Progenitor cell of endocrine pancreas (in vitro differentiated cells): ENCODE measurements around the gene CERS1. TPM values are rescaled to one million over a fixed set of nuclear protein-coding genes. Genes with fewer than 3 reads are reported as not detected.
A peak's percentile ranks its signal among the peaks of the same experiment; 100 is the strongest.

ENCODE experiments used
- DNase-seq: peaks from one replicate; pipeline ENCODE4 v3.0.0; 2021; ENCODE audit warnings: low spot score; ENCODE audit not compliant: unreplicated experiment
- H3K27ac Mint-ChIP-seq: 2 replicates; pipeline ENCODE4 v1.8.0; 2021; ENCODE audit warnings: mild to moderate bottlenecking, moderate library complexity, mixed read lengths
- H3K27me3 Mint-ChIP-seq: 2 replicates; pipeline ENCODE4 v1.8.0; 2021; ENCODE audit warnings: mixed read lengths
- H3K36me3 Mint-ChIP-seq: 2 replicates; pipeline ENCODE4 v1.8.0; 2022; ENCODE audit warnings: mixed read lengths; ENCODE audit not compliant: insufficient read depth
- H3K4me1 Mint-ChIP-seq: 2 replicates; pipeline ENCODE4 v1.8.0; 2021; ENCODE audit warnings: low read depth, mixed read lengths
- H3K4me3 Mint-ChIP-seq: 2 replicates; pipeline ENCODE4 v1.8.0; 2021; ENCODE audit warnings: low read depth, mild to moderate bottlenecking, moderate library complexity, mixed read lengths
- H3K9me3 Mint-ChIP-seq: 2 replicates; pipeline ENCODE4 v1.8.0; 2021; ENCODE audit warnings: low read depth, mixed read lengths
- CTCF ChIP-seq: fragments of 200-600 bp; sonication (generic); IDR thresholded peaks from one replicate; pipeline ENCODE4 v1.5.0; 2021; ENCODE audit warnings: antibody characterized with exemption, mild to moderate bottlenecking; ENCODE audit not compliant: unreplicated experiment
- long read RNA-seq: library from polyadenylated mRNA; unstranded; transcript quantifications from one replicate; pipeline ENCODE4 v2.0.0, GENCODE V29; 2020
- total RNA-seq: library from RNA; stranded (reverse); gene quantifications from 2 replicates; pipeline ENCODE4 v1.2.1, GENCODE V29; 2021

CERS1 gene
- 20.1 and 20.9 TPM in 2 replicates for total RNA-seq
- long read RNA-seq, partial matches to known transcripts: 0 of 1 reads
- long read RNA-seq, other reads (novel, unspliced or antisense): 0 of 1 reads

- Mint-ChIP-seq H3K36me3 (no peaks in the 10 kb centered on the region), H3K4me3 (peak within 1 kb of the TSS; percentile 85), H3K27me3 (peaks cover 4% of the 10 kb centered on the region), H3K9me3 (no peaks in the 10 kb centered on the region), H3K27ac (peak within 1 kb of the TSS; percentile 73), H3K4me1 (peaks cover 10% of the 10 kb centered on the region)
- TF ChIP-seq CTCF: no peak
- no peak for DNase-seq
Measured at GRCh38 chr19:18895824-18896341, at the start of gene CERS1. Gene CERS1 (minus strand): TSS chr19:18896158. CDS start chr19:18896072, 86 bp downstream.

- TF ChIP-seq CTCF: no peak
- peaks cover 5% of the 10 kb centered on the region for H3K27me3 Mint-ChIP-seq
- H3K9me3 Mint-ChIP-seq: no peaks in the 10 kb centered on the region
- H3K4me3 Mint-ChIP-seq: no peak overlapping the region
- H3K36me3 Mint-ChIP-seq: peaks cover 3% of the 10 kb centered on the region
- no peaks in the 10 kb centered on the region for H3K4me1 Mint-ChIP-seq
- DNase-seq: no peak
- no peak overlapping the region for H3K27ac Mint-ChIP-seq
Measured at GRCh38 chr19:18945297-18945696, 49.3 kb upstream of the CERS1 start.

GRCh38 chr19:18943465-18943864 is 47.5 kb upstream of the CERS1 start:
- H3K4me3 Mint-ChIP-seq: no peak overlapping the region

GRCh38 chr19:18942692-18943091 is 46.7 kb upstream of the CERS1 start:
- DNase-seq: no peak
- Mint-ChIP-seq H3K4me1 (peaks cover 5% of the 10 kb centered on the region), H3K27ac (no peak overlapping the region), H3K4me3 (peak overlapping the region; percentile 60), H3K27me3 (peaks cover 5% of the 10 kb centered on the region), H3K36me3 (peaks cover 5% of the 10 kb centered on the region), H3K9me3 (no peaks in the 10 kb centered on the region)
- no peak for TF ChIP-seq CTCF

More at GRCh38 chr19:18943465-18943864, 47.5 kb upstream of the CERS1 start:
- no peak for TF ChIP-seq CTCF
- peaks cover 5% of the 10 kb centered on the region for H3K27me3 Mint-ChIP-seq
- no peak for DNase-seq
- peaks cover 5% of the 10 kb centered on the region for H3K4me1 Mint-ChIP-seq
- H3K27ac Mint-ChIP-seq: no peak overlapping the region
- H3K36me3 Mint-ChIP-seq: peaks cover 3% of the 10 kb centered on the region
- H3K9me3 Mint-ChIP-seq: no peaks in the 10 kb centered on the region

- Mint-ChIP-seq H3K4me3 (peak overlapping the region; percentile 60), H3K27ac (peak overlapping the region; percentile 59)
- no peak for DNase-seq
Measured at GRCh38 chr19:18941628-18942354, 45.8 kb upstream of the CERS1 start.

More at GRCh38 chr19:18941628-18942354, 45.8 kb upstream of the CERS1 start:
- Mint-ChIP-seq H3K9me3 (no peaks in the 10 kb centered on the region), H3K27me3 (peaks cover 5% of the 10 kb centered on the region), H3K4me1 (peaks cover 5% of the 10 kb centered on the region), H3K36me3 (peaks cover 8% of the 10 kb centered on the region)
- peak; percentile 6 for TF ChIP-seq CTCF
